ENCODE data around the gene MAOA. TPM values are rescaled to one million over a fixed set of nuclear protein-coding genes. Genes with fewer than 3 reads are reported as not detected.

MAOA gene
- total and polyA plus RNA-seq, 2 experiments from 2014 or later: 54.0 to 110 TPM

- no peak overlapping the region for H3K4me3 ChIP-seq
- peak; percentile 26 for DNase-seq (ENCODE audit: low spot score)
- no peak overlapping the region for H2AFZ ChIP-seq
- no peak for TF ChIP-seq EZH2phosphoT487 (IDR thresholded peaks at IDR 0.05; ENCODE audit: low read depth, severe bottlenecking, unreplicated experiment)
- no peak for TF ChIP-seq EZH2 (IDR thresholded peaks at IDR 0.05; ENCODE audit: borderline replicate concordance)
- TF ChIP-seq CTCF (IDR thresholded peaks at IDR 0.05; ENCODE audit: poor library complexity): no peak
- peaks cover 4% of the 10 kb centered on the region for H3K36me3 ChIP-seq (replicated peaks; ENCODE audit: insufficient read depth, low read depth)
- peak overlapping the region; percentile 24 for H3K27ac ChIP-seq
- H3K4me1 ChIP-seq (ENCODE audit: insufficient read depth): peaks cover 28% of the 10 kb centered on the region
- no peaks in the 10 kb centered on the region for H3K27me3 ChIP-seq
- 51% methylated on average over 2 of the region's 2 CpGs for WGBS (ENCODE audit: low lambda C conversion rate, missing lambda C conversion rate)
- no peaks in the 10 kb centered on the region for H3K9me3 ChIP-seq (ENCODE audit: low read depth)
- H3K79me2 ChIP-seq: peaks cover 33% of the 10 kb centered on the region
- peak overlapping the region; percentile 18 for H3K4me2 ChIP-seq
- no peaks in the 10 kb centered on the region for H3K9me2 ChIP-seq (replicated peaks; ENCODE audit: insufficient read depth)
- H4K20me1 ChIP-seq (ENCODE audit: insufficient read depth, poor library complexity, severe bottlenecking): no peaks in the 10 kb centered on the region
Observed at GRCh38 chrX:43677993-43678392, 21.9 kb downstream of the MAOA start.

GRCh38 chrX:43679058-43679457, 23.0 kb downstream of the MAOA start:
- Histone ChIP-seq H3K4me1 (ENCODE audit: insufficient read depth) (peaks cover 28% of the 10 kb centered on the region), H3K9me3 (ENCODE audit: low read depth) (no peaks in the 10 kb centered on the region), H3K9me2 (replicated peaks; ENCODE audit: insufficient read depth) (no peaks in the 10 kb centered on the region), H3K36me3 (replicated peaks; ENCODE audit: insufficient read depth, low read depth) (peaks cover 4% of the 10 kb centered on the region), H3K4me2 (no peak overlapping the region), H3K27ac (peak overlapping the region; percentile 19), H4K20me1 (ENCODE audit: insufficient read depth, poor library complexity, severe bottlenecking) (no peaks in the 10 kb centered on the region), H3K4me3 (no peak overlapping the region), H3K27me3 (no peaks in the 10 kb centered on the region), H2AFZ (no peak overlapping the region), H3K79me2 (peaks cover 35% of the 10 kb centered on the region)
- DNase-seq (ENCODE audit: low spot score): no peak
- WGBS (ENCODE audit: low lambda C conversion rate, missing lambda C conversion rate): 59% methylated on average over 3 of the region's 3 CpGs
- TF ChIP-seq EZH2 (IDR thresholded peaks at IDR 0.05; ENCODE audit: borderline replicate concordance) (no peak), EZH2phosphoT487 (IDR thresholded peaks at IDR 0.05; ENCODE audit: low read depth, severe bottlenecking, unreplicated experiment) (no peak), CTCF (IDR thresholded peaks at IDR 0.05; ENCODE audit: poor library complexity) (no peak)

GRCh38 chrX:43679778-43680177, 23.7 kb downstream of the MAOA start:
- peak overlapping the region; percentile 12 for H3K4me2 ChIP-seq
- H3K4me3 ChIP-seq: no peak overlapping the region
- H3K4me1 ChIP-seq (ENCODE audit: insufficient read depth): peaks cover 28% of the 10 kb centered on the region
- WGBS (ENCODE audit: low lambda C conversion rate, missing lambda C conversion rate): 64% methylated on average over 2 of the region's 2 CpGs
- H3K27ac ChIP-seq: peak overlapping the region; percentile 23
- no peaks in the 10 kb centered on the region for H3K9me3 ChIP-seq (ENCODE audit: low read depth)
- H3K27me3 ChIP-seq: no peaks in the 10 kb centered on the region
- H4K20me1 ChIP-seq (ENCODE audit: insufficient read depth, poor library complexity, severe bottlenecking): no peaks in the 10 kb centered on the region
- H3K79me2 ChIP-seq: peaks cover 35% of the 10 kb centered on the region
- no peaks in the 10 kb centered on the region for H3K9me2 ChIP-seq (replicated peaks; ENCODE audit: insufficient read depth)
- no peak overlapping the region for H2AFZ ChIP-seq
- peak; percentile 42 for DNase-seq (ENCODE audit: low spot score)
- H3K36me3 ChIP-seq (replicated peaks; ENCODE audit: insufficient read depth, low read depth): peaks cover 4% of the 10 kb centered on the region
- TF ChIP-seq EZH2 (IDR thresholded peaks at IDR 0.05; ENCODE audit: borderline replicate concordance) (no peak), EZH2phosphoT487 (IDR thresholded peaks at IDR 0.05; ENCODE audit: low read depth, severe bottlenecking, unreplicated experiment) (no peak), CTCF (IDR thresholded peaks at IDR 0.05; ENCODE audit: poor library complexity) (no peak)

GRCh38 chrX:43682726-43683125, 26.6 kb downstream of the MAOA start:
- Histone ChIP-seq H3K79me2 (peaks cover 32% of the 10 kb centered on the region), H3K4me1 (ENCODE audit: insufficient read depth) (peaks cover 23% of the 10 kb centered on the region), H3K27ac (no peak overlapping the region), H2AFZ (no peak overlapping the region), H3K9me3 (ENCODE audit: low read depth) (no peaks in the 10 kb centered on the region), H3K4me2 (no peak overlapping the region), H3K27me3 (no peaks in the 10 kb centered on the region), H3K36me3 (replicated peaks; ENCODE audit: insufficient read depth, low read depth) (peaks cover 4% of the 10 kb centered on the region), H4K20me1 (ENCODE audit: insufficient read depth, poor library complexity, severe bottlenecking) (no peaks in the 10 kb centered on the region), H3K4me3 (no peak overlapping the region), H3K9me2 (replicated peaks; ENCODE audit: insufficient read depth) (no peaks in the 10 kb centered on the region)
- no peak for DNase-seq (ENCODE audit: low spot score)
- TF ChIP-seq EZH2 (IDR thresholded peaks at IDR 0.05; ENCODE audit: borderline replicate concordance): no peak
- no peak for TF ChIP-seq CTCF (IDR thresholded peaks at IDR 0.05; ENCODE audit: poor library complexity)
- TF ChIP-seq EZH2phosphoT487 (IDR thresholded peaks at IDR 0.05; ENCODE audit: low read depth, severe bottlenecking, unreplicated experiment): no peak
